Measurements from ENCODE around the gene EXOC6B. TPM values are rescaled to one million over a fixed set of nuclear protein-coding genes. Genes with fewer than 3 reads are reported as not detected.

Gene EXOC6B
- polyA plus RNA-seq, 1 donor, result 11.3 TPM

- DNase-seq, result peak; percentile 43
These were observed 621.6 kb downstream of the EXOC6B start for GRCh38 chr2:72204156-72204785.

GRCh38 chr2:72198532-72199241 is 627.1 kb downstream of the EXOC6B start:
- DNase-seq, result no peak

- DNase-seq, result no peak
These were observed 632.1 kb downstream of the EXOC6B start for GRCh38 chr2:72193723-72194122.

- peak; percentile 19 for DNase-seq
These were observed 634.4 kb downstream of the EXOC6B start for GRCh38 chr2:72191441-72191840.

DNA sequence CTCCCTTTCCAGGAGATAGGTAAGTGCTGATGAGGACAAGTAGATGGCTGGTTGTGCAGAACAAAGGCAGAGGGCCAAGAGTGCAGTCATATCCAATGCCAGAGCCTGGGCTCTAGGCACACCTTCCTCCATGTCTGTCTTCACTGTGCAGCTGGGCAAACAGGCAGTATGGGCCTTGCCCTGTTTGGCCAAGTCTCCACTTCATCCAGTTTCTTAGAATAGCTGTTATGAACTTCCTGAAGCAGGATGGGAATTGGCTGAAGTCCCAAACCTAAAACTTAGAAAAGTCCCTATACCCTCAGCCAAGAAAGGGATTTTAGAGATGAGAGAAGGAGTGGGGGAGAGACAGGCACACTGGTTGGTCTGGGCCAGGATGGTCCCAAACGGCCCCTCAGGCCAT is 640.6 kb downstream of the EXOC6B start:
- DNase-seq, result peak; percentile 11

GRCh38 chr2:72183466-72183865 is 642.4 kb downstream of the EXOC6B start:
- no peak for DNase-seq

DNA sequence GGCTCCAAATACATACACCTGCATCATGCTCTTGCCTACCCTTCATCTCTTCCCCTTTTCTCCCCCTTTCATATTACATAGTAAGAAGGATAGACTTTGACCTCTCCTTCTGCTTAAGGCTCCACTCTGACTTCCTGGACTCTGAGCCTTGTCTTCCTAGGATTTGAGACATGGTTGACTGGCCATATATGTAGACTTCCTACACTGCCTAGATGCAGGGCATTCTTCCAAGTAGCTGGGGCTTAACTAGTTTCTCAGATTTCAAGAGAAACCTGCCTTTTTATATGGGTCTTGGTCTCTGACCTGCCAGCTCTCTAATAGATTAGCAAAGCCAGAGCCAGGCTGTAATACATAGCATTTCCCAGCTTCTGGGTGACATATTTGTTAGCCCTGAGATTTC is 642.8 kb downstream of the EXOC6B start:
- DNase-seq, result no peak

GRCh38 chr2:72182547-72182946 is 643.3 kb downstream of the EXOC6B start:
- DNase-seq, result no peak

- DNase-seq, result no peak
These were observed 644.2 kb downstream of the EXOC6B start for GRCh38 chr2:72181616-72182015.

DNA sequence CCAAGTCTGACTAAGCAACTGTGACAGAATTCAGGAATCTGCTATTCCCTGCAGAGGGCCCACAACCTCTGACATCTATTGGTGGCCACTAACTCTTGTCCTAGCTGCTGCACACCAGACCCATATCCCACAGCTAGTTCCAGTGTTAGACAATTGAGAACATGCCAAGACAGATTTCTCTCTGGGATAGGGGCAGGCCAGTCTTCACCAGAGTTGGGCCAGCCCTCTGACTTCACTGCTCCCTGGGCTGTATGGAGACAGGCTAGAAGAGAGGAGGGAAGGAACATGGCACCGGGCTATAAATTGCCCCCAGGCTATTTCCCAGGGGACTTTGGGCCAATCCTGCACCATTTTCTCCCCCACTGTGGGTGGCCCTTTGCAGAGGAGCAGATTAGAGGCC is 645.5 kb downstream of the EXOC6B start:
- no peak for DNase-seq

- no peak for DNase-seq
These were observed 647.3 kb downstream of the EXOC6B start for GRCh38 chr2:72178551-72178950.

DNA sequence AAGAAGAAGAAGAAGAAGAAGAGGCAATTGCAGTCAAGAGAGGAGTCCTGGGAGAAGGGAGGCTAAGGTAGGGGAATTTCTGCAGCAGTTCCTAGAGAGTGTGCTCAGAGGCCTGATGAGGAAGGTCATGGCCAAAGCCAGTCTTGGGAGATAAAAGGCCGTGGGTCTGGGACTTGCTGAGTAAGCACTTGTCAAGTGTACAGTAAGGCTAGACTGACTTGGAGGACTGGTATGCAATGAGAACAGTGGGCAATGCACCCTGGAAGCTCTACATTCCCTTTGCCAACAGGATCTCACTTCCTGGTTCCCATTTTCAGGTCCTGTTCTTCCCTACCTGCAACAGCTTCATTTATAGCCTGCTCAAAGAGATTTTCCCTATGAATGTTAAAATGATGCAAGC is 649.6 kb downstream of the EXOC6B start:
- no peak for DNase-seq

- no peak for DNase-seq
These were observed 650.2 kb downstream of the EXOC6B start for GRCh38 chr2:72175636-72176035.

GRCh38 chr2:72173640-72174321 is 652.1 kb downstream of the EXOC6B start:
- DNase-seq, result no peak

DNA sequence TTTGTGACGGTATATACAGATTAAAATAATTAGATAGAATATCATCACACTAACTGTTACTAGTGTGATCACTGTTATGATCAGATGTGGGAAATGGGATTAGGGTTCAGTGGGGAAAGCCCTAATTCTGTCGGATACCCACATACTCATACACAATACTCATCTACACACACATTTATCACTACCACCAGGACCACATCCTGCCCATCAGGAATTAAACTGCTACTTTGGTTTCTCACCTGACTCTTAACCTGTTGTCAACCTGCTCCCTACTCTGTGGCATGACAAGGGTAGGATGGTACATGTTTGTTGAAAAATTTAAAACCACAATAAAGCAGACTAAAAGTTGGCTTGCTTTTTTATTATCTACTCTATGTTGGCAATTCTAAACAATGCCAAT is 653.4 kb downstream of the EXOC6B start:
- DNase-seq, result no peak

DNA sequence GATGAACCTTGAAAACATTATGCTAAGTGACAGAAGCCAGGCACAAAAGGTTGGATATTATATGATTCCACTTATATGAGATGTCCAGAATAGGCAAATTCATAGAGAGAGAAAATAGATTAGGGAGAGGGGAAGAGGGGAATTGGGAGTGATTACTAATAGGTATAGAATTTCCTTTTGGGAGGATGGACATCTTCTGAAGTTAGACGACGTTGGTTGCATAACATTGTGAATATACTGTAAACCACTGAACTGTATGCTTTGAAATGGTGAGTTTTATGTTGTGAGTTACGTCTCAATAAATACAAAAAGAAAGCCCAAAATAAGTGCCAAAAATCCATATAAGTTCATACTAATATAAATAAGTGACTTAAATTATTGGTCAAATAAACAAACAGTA is 659.6 kb downstream of the EXOC6B start:
- no peak for DNase-seq

- no peak for DNase-seq
These were observed 660.0 kb downstream of the EXOC6B start for GRCh38 chr2:72165792-72166191.

DNA sequence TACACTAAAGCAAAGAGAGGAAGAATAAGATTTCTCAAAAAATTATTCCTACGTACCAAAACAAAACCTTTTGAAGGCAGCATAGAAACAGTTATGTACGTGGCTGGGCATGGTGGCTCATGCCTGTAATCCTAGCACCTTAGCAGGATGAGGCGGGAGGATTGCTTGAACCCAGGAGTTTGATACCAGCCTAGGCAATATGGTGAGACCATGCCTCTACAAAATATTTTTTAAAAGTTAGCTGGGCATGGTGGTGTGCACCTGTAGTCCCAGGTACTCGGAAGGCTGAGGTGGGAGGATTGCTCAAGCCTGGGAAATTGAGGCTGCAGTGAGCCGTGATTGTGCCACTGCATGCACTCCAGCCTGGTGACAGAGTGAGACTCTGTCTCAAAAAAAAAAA is 663.3 kb downstream of the EXOC6B start:
- DNase-seq, result no peak

GRCh38 chr2:72159211-72159993 is 666.4 kb downstream of the EXOC6B start:
- no peak for DNase-seq

- DNase-seq, result no peak
These were observed 667.7 kb downstream of the EXOC6B start for GRCh38 chr2:72157871-72158771.

GRCh38 chr2:72156872-72157271 is 669.0 kb downstream of the EXOC6B start:
- DNase-seq, result no peak

DNA sequence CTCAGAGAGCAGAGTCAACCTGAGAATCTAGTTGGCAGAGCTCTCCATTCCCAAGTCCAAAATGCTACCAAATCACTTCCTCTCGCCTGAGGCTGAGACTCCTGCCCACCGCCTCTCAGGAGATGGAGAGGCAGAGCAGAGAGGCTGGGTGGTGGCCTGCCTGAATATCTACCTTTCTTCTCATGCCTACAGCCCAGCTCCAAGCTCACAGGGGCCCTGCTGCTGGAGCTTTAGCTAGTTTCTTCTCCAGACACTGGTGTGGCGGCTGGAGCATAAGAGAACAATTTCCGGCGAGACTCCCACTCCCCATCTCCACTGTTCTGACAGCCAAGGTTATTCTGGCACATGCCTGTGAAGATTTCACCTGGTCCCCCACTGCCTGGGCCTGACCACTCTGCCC is 670.1 kb downstream of the EXOC6B start:
- no peak for DNase-seq
